Measurements from ENCODE around the gene GNB1L. TPM values are rescaled to one million over a fixed set of nuclear protein-coding genes. Genes with fewer than 3 reads are reported as not detected.
A peak's percentile ranks its signal among the peaks of the same experiment; 100 is the strongest.

The GNB1L gene
- total and polyA plus RNA-seq, 7 experiments from 2014 or later, result 4.2 to 20.8 (median 10.6) TPM

GRCh38 chr22:19815823-19816290, 38.8 kb downstream of the GNB1L start:
- H3K27me3 ChIP-seq (ENCODE audit: control insufficient read depth in 2 of 2, insufficient read depth in 2 of 2, low read length in 2 of 2), result no peaks in the 10 kb centered on the region
- intact Hi-C loops (cut with micrococcal nuclease), result no loop called here
- H3K4me1 ChIP-seq (ENCODE audit: control insufficient read depth in 2 of 2, insufficient read depth in 2 of 2, low read length in 2 of 2), result peaks cover 0 to 3% of the 10 kb centered on the region in 2 donors
- H3K36me3 Mint-ChIP-seq, result peaks cover 0 to 12% (median 11%) of the 10 kb centered on the region in 5 donors
- H3K9me3 ChIP-seq (ENCODE audit: control insufficient read depth in 2 of 3, low read length in 3 of 3), result no peaks in the 10 kb centered on the region
- peak overlapping the region in 1 of 9 donors; percentile 10 for H3K27ac Mint-ChIP-seq
- H3K27ac ChIP-seq (ENCODE audit: low read depth, low read length), result no peak overlapping the region
- ATAC-seq (no peak), DNase-seq (peak in 1 of 9 donors; percentile 17)
- no peaks in the 10 kb centered on the region for H3K9me3 Mint-ChIP-seq
- H3K4me1 Mint-ChIP-seq, result peaks cover 0 to 11% (median 4%) of the 10 kb centered on the region in 7 donors
- H3K4me3 ChIP-seq (ENCODE audit: low read length), result no peak overlapping the region
- H3K36me3 ChIP-seq (ENCODE audit: control insufficient read depth in 2 of 3, insufficient read depth in 3 of 3, low read length in 3 of 3), result peaks cover 0 to 40% (median 0%) of the 10 kb centered on the region in 3 experiments
- no peaks in the 10 kb centered on the region for H3K27me3 Mint-ChIP-seq
- ChIA-PET CTCF (no interaction called here), POLR2A (no interaction called here)
- H3K4me3 Mint-ChIP-seq, result no peak overlapping the region

- ATAC-seq (no peak), DNase-seq (peak in 1 of 9 donors; percentile 17)
- Histone ChIP-seq H3K36me3 (ENCODE audit: control insufficient read depth in 2 of 3, insufficient read depth in 3 of 3, low read length in 3 of 3) (peaks cover 0 to 36% (median 0%) of the 10 kb centered on the region in 3 experiments), H3K4me1 (ENCODE audit: control insufficient read depth in 2 of 2, insufficient read depth in 2 of 2, low read length in 2 of 2) (peaks cover 0 to 9% of the 10 kb centered on the region in 2 donors), H3K9me3 (ENCODE audit: control insufficient read depth in 2 of 3, low read length in 3 of 3) (no peaks in the 10 kb centered on the region), H3K4me3 (ENCODE audit: low read length) (no peak overlapping the region), H3K27ac (ENCODE audit: low read depth, low read length) (no peak overlapping the region), H3K27me3 (ENCODE audit: control insufficient read depth in 2 of 2, insufficient read depth in 2 of 2, low read length in 2 of 2) (no peaks in the 10 kb centered on the region)
- ChIA-PET CTCF (no interaction called here), POLR2A (no interaction called here)
- no peak overlapping the region for H3K4me3 Mint-ChIP-seq
- no peaks in the 10 kb centered on the region for H3K9me3 Mint-ChIP-seq
- H3K27me3 Mint-ChIP-seq, result no peaks in the 10 kb centered on the region
- peak overlapping the region in 1 of 9 donors; percentile 10 for H3K27ac Mint-ChIP-seq
- intact Hi-C loops (cut with micrococcal nuclease), result no loop called here
- H3K36me3 Mint-ChIP-seq, result peaks cover 0 to 12% (median 11%) of the 10 kb centered on the region in 5 donors
- peaks cover 0 to 17% (median 7%) of the 10 kb centered on the region in 7 donors for H3K4me1 Mint-ChIP-seq
These were observed 39.4 kb downstream of the GNB1L start for GRCh38 chr22:19815093-19815822.

- intact Hi-C loops (cut with micrococcal nuclease), result no loop called here
- DNase-seq (peak in 1 of 9 donors; percentile 11), ATAC-seq (no peak)
- H3K27ac ChIP-seq (ENCODE audit: low read depth, low read length), result no peak overlapping the region
- H3K27me3 ChIP-seq (ENCODE audit: control insufficient read depth in 2 of 2, insufficient read depth in 2 of 2, low read length in 2 of 2), result no peaks in the 10 kb centered on the region
- Mint-ChIP-seq H3K36me3 (peaks cover 0 to 12% (median 11%) of the 10 kb centered on the region in 5 donors), H3K27ac (no peak overlapping the region), H3K4me3 (no peak overlapping the region), H3K27me3 (no peaks in the 10 kb centered on the region), H3K9me3 (no peaks in the 10 kb centered on the region), H3K4me1 (peaks cover 0 to 17% (median 8%) of the 10 kb centered on the region in 7 donors)
- H3K4me1 ChIP-seq (ENCODE audit: control insufficient read depth in 2 of 2, insufficient read depth in 2 of 2, low read length in 2 of 2), result peaks cover 0 to 13% of the 10 kb centered on the region in 2 donors
- peaks cover 0 to 33% (median 0%) of the 10 kb centered on the region in 3 experiments for H3K36me3 ChIP-seq (ENCODE audit: control insufficient read depth in 2 of 3, insufficient read depth in 3 of 3, low read length in 3 of 3)
- ChIA-PET POLR2A (no interaction called here), CTCF (no interaction called here)
- no peaks in the 10 kb centered on the region for H3K9me3 ChIP-seq (ENCODE audit: control insufficient read depth in 2 of 3, low read length in 3 of 3)
- no peak overlapping the region for H3K4me3 ChIP-seq (ENCODE audit: low read length)
These were observed 40.2 kb downstream of the GNB1L start for GRCh38 chr22:19814428-19814827.

GRCh38 chr22:19812910-19813309, 41.8 kb downstream of the GNB1L start:
- ChIA-PET CTCF (no interaction called here), POLR2A (interaction anchor here (0.6 kb wide), 1 partner anchor 84 kb away, joined by 3 read pairs; no protein-coding TSS in a partner anchor)
- intact Hi-C loops (cut with micrococcal nuclease), result no loop called here
- Mint-ChIP-seq H3K27me3 (no peaks in the 10 kb centered on the region), H3K27ac (no peak overlapping the region), H3K4me3 (no peak overlapping the region), H3K4me1 (peaks cover 0 to 17% (median 8%) of the 10 kb centered on the region in 7 donors), H3K36me3 (peaks cover 0 to 12% (median 11%) of the 10 kb centered on the region in 5 donors), H3K9me3 (no peaks in the 10 kb centered on the region)
- H3K27ac ChIP-seq (ENCODE audit: low read depth, low read length), result no peak overlapping the region
- peaks cover 0 to 13% of the 10 kb centered on the region in 2 donors for H3K4me1 ChIP-seq (ENCODE audit: control insufficient read depth in 2 of 2, insufficient read depth in 2 of 2, low read length in 2 of 2)
- H3K36me3 ChIP-seq (ENCODE audit: control insufficient read depth in 2 of 3, insufficient read depth in 3 of 3, low read length in 3 of 3), result peaks cover 0 to 37% (median 0%) of the 10 kb centered on the region in 3 experiments
- no peak for ATAC-seq
- H3K4me3 ChIP-seq (ENCODE audit: low read length), result no peak overlapping the region
- no peaks in the 10 kb centered on the region for H3K9me3 ChIP-seq (ENCODE audit: control insufficient read depth in 2 of 3, low read length in 3 of 3)
- H3K27me3 ChIP-seq (ENCODE audit: control insufficient read depth in 2 of 2, insufficient read depth in 2 of 2, low read length in 2 of 2), result no peaks in the 10 kb centered on the region
- no peak for DNase-seq

DNA sequence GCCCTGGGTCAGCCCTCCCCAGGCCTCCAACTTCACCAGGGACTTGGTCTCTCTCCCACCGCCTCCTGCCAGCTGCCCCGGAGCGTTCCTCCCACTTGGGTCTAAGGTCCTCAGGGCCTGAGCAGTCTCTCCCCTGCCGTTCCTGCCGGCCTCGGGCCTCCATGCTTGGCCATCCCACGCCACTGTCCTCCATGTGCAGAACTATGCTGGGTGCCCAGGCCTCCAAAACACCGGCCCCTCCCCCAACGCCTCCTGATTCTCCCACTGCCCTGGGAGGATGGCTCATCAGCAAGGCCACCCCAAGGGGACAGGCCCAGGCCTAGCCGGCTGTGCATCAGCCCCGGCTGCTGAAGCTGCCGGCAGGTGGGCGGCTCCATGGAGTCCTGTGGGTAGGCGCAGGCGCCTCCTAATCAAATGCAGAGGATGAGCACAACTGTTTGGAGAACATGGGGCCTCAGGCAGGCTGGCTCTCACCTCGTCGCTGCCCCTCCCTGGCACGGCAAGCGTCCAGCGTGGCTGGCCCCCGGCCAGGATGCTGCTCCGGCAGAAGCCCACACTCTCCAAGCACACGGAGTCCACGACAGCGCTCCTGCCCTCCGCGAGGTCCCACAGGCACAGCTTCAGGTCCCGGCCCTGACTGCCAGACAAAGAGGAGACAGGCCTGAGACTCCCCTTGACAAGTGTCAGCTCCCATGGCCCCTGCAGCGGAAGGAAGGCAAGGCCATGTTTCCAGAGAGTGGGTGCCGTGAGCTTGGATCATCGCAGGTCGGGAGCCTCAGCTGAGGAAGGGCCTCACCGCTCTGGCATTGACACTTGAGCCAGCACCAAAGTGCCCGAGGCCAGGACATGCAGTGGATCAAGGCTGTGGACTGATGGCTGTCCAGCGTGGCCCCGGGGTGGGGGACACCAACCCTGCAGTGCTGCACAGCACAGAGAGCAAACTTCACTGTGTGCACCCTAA, 42.6 kb downstream of the GNB1L start:
- H3K27me3 Mint-ChIP-seq, result no peaks in the 10 kb centered on the region
- peaks cover 0 to 13% of the 10 kb centered on the region in 2 donors for H3K4me1 ChIP-seq (ENCODE audit: control insufficient read depth in 2 of 2, insufficient read depth in 2 of 2, low read length in 2 of 2)
- no peaks in the 10 kb centered on the region for H3K27me3 ChIP-seq (ENCODE audit: control insufficient read depth in 2 of 2, insufficient read depth in 2 of 2, low read length in 2 of 2)
- no peak for ATAC-seq
- peaks cover 0 to 17% (median 8%) of the 10 kb centered on the region in 7 donors for H3K4me1 Mint-ChIP-seq
- POLR2A ChIA-PET, result interaction anchor here (0.6 kb wide), 1 partner anchor 85 kb away, joined by 3 read pairs; no protein-coding TSS in a partner anchor
- H3K36me3 Mint-ChIP-seq, result peaks cover 0 to 12% (median 11%) of the 10 kb centered on the region in 5 donors
- no peak overlapping the region for H3K4me3 ChIP-seq (ENCODE audit: low read length)
- H3K9me3 Mint-ChIP-seq, result no peaks in the 10 kb centered on the region
- no peak overlapping the region for H3K27ac ChIP-seq (ENCODE audit: low read depth, low read length)
- H3K36me3 ChIP-seq (ENCODE audit: control insufficient read depth in 2 of 3, insufficient read depth in 3 of 3, low read length in 3 of 3), result peaks cover 0 to 37% (median 0%) of the 10 kb centered on the region in 3 experiments
- CTCF ChIA-PET, result no interaction called here
- intact Hi-C loops (cut with micrococcal nuclease), result no loop called here
- H3K9me3 ChIP-seq (ENCODE audit: control insufficient read depth in 2 of 3, low read length in 3 of 3), result no peaks in the 10 kb centered on the region
- DNase-seq, result peak in 1 of 9 donors; percentile 16
- no peak overlapping the region for H3K4me3 Mint-ChIP-seq
- no peak overlapping the region for H3K27ac Mint-ChIP-seq

- Mint-ChIP-seq H3K4me3 (no peak overlapping the region), H3K4me1 (peaks cover 0 to 13% (median 8%) of the 10 kb centered on the region in 7 donors), H3K27ac (peak overlapping the region in 1 of 9 donors; percentile 56), H3K36me3 (peaks cover 0 to 13% (median 7%) of the 10 kb centered on the region in 5 donors), H3K27me3 (no peaks in the 10 kb centered on the region), H3K9me3 (no peaks in the 10 kb centered on the region)
- H3K27me3 ChIP-seq (ENCODE audit: control insufficient read depth in 2 of 2, insufficient read depth in 2 of 2, low read length in 2 of 2), result no peaks in the 10 kb centered on the region
- peaks cover 0 to 13% of the 10 kb centered on the region in 2 donors for H3K4me1 ChIP-seq (ENCODE audit: control insufficient read depth in 2 of 2, insufficient read depth in 2 of 2, low read length in 2 of 2)
- ChIA-PET CTCF (no interaction called here), POLR2A (no interaction called here)
- no peak overlapping the region for H3K4me3 ChIP-seq (ENCODE audit: low read length)
- no peak overlapping the region for H3K27ac ChIP-seq (ENCODE audit: low read depth, low read length)
- intact Hi-C loops (cut with micrococcal nuclease), result no loop called here
- H3K9me3 ChIP-seq (ENCODE audit: control insufficient read depth in 2 of 3, low read length in 3 of 3), result no peaks in the 10 kb centered on the region
- ATAC-seq (no peak), DNase-seq (peak in 1 of 9 donors; percentile 15)
- peaks cover 0 to 42% (median 0%) of the 10 kb centered on the region in 3 experiments for H3K36me3 ChIP-seq (ENCODE audit: control insufficient read depth in 2 of 3, insufficient read depth in 3 of 3, low read length in 3 of 3)
These were observed 43.5 kb downstream of the GNB1L start for GRCh38 chr22:19811211-19811621.
